Erythroblast (primary cell): ENCODE results near the gene LDLRAD4.

Source experiments
- GATA1 ChIP-seq: IDR thresholded peaks from 2 replicates; pipeline ENCODE4 v1.6.1; 2011; ENCODE audit warnings: low read depth, mild to moderate bottlenecking, control low read depth, low read length, moderate library complexity
- POLR2A ChIP-seq: IDR thresholded peaks from 2 replicates; pipeline ENCODE4 v1.6.1; 2011; ENCODE audit warnings: mild to moderate bottlenecking, low read length

GRCh38 chr18:13180614-13181375, 37.8 kb upstream of the LDLRAD4 start:
- TF ChIP-seq POLR2A = no peak
- no peak for TF ChIP-seq GATA1
